ENCODE data around the gene SUCLG2. TPM values are rescaled to one million over a fixed set of nuclear protein-coding genes. Genes with fewer than 3 reads are reported as not detected.

The SUCLG2 gene
- total RNA-seq, 1 experiment from 2014 or later, result 49.0 TPM

GRCh38 chr3:67402873-67403272 lies 251.5 kb downstream of the SUCLG2 start:
- DNase-seq (ENCODE audit: extremely low read depth, low read depth), result no peak

DNA sequence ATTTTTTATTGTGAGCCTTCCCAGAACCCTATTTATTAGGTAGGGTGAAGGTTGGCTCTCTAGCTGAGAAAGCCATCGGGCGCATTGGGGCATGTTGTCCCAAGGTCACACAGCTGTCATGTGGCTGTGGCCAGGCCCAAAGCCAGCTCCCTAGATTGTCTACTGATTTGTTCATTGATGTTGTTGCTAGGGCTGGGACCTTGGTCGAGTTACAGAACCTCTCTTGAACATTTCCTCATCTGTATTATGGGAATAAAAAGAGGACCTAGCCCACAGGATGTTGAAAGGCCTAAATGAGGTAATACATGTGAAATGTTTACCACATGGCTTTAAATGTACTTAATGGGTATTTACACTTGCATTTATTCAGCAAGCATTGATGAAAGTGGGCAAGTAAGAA lies 252.5 kb downstream of the SUCLG2 start:
- no peak for DNase-seq (ENCODE audit: extremely low read depth, low read depth)

DNA sequence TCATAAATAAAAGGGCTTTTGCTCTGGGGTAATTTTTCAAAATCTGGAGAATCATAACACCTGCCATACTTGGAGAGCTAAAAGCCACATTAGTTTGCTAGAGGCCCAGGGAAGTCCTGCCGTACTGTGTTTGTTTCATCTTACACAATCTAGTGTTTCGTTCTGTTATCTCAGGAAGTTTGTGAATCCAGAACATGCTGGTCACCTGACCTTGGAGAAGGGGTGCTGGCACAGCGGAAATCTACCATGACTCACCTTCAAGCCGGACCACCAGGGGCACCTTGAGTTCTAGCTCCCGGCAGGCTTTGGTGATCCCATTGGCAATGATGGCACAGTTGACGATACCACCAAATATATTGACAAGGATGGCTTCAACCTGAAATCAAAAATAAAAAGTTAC lies 253.9 kb downstream of the SUCLG2 start:
- DNase-seq (ENCODE audit: extremely low read depth, low read depth), result no peak

DNA sequence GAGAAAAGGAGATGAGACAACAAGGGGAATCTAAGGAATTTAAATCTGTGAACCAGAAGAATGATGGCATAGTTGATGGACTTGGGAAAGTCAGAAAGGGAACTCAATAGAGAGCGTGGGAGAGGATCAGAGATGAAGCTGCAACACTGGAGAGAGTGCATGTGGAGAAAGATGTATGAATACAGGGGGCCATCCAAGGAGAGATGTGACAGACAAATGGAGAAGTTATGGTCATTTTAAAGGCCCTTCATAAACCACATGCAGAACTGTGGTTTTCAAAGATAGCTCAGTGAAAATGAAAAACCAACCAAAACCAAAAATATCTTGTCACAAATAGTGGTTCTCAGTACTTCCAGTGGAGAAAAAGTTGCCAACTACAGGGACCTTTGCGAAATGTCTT lies 265.2 kb downstream of the SUCLG2 start:
- DNase-seq (ENCODE audit: extremely low read depth, low read depth), result no peak

DNA sequence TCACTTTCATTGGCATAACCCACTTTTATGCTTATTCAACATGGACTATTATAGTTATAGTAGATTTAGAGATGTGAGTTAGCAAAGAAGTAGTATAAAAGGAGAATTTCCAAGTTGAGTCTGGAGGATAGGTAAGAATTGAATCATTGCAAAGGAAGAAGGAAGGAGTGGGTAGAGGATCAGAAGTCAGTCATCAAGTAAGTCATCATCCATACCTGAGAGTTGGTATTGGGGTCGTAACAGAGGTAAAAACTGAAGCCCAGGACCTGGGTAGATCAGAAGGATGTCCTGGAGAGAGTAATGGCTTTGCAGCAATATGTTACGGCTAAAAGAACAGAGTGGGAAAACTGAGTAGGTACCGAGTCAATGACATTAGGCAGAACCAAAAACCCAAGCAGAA lies 265.7 kb downstream of the SUCLG2 start:
- no peak for DNase-seq (ENCODE audit: extremely low read depth, low read depth)

DNA sequence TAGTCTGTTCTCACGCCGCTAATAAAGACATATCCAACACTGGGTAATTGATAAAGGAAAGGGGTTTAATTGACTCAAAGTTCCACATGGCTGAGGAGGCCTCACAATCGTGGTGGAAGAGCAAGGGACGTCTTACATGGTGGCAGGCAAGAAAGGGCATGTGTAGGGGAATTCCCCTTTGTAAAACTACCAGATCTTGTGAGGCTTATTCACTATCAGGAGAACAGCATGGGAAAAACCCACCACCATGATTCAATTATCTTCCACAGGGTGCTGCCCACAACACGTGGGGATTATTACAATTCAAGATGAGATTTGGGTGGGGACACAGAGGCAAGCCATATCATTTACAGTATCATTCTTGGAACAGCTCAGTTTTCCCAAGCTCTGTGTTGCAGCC lies 268.0 kb downstream of the SUCLG2 start:
- DNase-seq (ENCODE audit: extremely low read depth, low read depth), result no peak

- peak; percentile 26 for DNase-seq (ENCODE audit: extremely low read depth, low read depth)
Measured at GRCh38 chr3:67384760-67385397, 269.5 kb downstream of the SUCLG2 start.

DNA sequence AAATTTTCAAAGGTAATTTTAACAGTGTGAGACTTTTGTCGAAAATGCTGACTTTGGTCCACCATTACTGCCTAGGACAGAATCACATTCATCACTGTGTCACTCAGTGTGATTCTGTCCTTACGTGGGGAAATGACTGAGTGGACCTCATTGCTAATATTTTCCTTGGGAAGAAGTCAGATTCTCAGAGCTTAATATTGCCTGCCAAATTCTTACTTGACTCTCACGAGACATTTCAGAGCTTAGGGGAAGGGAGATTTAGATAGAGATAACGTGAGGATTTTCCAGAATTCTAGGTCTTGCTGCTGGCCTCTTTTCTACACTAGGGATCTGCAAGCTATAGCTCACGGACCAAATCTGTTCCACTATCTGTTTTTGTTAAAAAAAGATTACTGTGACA lies 270.4 kb downstream of the SUCLG2 start:
- DNase-seq (ENCODE audit: extremely low read depth, low read depth), result no peak

DNA sequence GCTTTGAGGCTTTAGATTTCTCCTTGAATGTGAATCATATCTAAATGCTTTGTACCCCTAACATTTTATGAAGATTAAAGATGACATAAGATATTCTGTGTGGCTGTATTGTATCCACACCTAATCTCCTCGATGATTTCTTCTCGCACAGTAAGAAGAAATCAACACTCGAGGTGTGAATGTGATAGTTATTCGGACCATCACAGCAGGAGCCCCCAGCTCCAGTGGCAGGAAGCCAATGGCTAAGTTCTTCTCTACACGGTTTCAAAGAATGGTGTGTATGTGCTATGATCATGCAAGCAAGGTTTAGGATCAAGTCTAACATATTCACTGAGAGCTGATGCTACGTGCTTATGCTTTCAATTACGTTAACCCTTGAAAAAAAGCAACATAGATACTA lies 271.0 kb downstream of the SUCLG2 start:
- DNase-seq (ENCODE audit: extremely low read depth, low read depth), result no peak

DNA sequence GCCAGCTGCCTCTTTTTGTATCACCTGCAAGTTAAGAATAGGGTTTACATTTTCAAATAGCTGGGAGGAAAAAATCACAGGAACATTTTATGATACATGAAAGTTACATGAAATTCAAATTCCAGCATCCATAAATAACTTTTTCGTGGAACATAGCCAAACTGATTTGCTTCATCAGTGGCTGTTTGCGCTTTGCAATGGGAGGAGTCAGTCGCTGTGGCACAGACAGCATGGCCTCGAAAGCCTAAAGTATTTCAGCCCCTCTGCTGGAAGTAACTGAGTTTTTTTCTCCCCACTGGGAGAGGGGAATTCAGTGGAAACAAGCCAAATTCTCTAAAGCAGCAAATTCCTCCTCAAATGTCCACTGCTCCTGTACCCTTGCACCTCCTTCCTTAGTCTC lies 271.9 kb downstream of the SUCLG2 start:
- no peak for DNase-seq (ENCODE audit: extremely low read depth, low read depth)

DNA sequence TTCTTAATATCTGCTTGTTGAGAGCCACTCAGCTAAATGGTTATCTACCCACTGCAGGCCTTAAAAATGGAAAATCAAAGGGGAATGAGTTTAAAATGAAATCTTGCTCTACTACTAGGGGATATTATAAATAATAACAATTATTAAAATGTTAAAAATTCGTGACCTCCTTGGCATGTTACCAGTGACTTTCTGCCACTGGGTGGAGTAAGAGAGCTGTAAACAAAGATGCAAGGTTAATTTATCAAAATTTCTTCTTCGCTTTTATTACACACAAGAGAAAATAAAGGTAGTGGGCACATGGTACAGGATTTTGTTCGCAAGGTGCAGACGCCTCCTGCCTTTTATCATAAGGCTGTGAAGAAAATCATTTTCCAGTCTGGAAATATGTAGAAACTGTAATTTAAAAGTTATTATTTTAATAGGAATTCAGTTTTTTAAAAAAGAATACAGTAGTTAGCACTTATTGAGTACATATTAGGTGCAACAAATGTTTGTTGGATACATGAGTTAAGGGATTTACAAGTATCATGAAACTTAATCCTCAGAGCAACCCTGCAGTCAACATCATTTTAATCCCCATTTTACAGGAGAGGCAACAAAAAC lies 272.6 kb downstream of the SUCLG2 start:
- no peak for DNase-seq (ENCODE audit: extremely low read depth, low read depth)

- no peak for DNase-seq (ENCODE audit: extremely low read depth, low read depth)
Measured at GRCh38 chr3:67380118-67380517, 274.3 kb downstream of the SUCLG2 start.

- no peak for DNase-seq (ENCODE audit: extremely low read depth, low read depth)
Measured at GRCh38 chr3:67377299-67377698, 277.1 kb downstream of the SUCLG2 start.

GRCh38 chr3:67376416-67376815 lies 278.0 kb downstream of the SUCLG2 start:
- DNase-seq (ENCODE audit: extremely low read depth, low read depth), result no peak

- DNase-seq (ENCODE audit: extremely low read depth, low read depth), result no peak
Measured at GRCh38 chr3:67375976-67376375, 278.4 kb downstream of the SUCLG2 start.

DNA sequence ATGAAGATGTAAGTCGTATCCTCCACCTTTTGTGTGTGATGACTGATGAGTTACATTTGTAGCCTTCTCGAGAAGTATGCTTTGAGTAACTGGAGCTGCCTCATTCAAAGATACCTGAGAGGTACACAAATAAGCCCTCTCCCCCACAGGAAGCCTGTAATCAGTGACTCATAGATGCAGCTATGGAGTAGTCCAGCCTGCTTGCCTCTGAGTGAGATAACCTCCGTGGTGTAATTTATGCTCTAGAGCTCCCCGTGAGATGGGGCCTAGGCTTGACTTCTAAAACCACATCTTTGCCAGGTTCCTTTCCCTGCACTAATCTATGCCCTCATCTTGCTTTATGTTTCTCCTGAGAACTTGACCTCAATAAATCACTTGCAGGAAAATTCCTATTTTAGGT lies 291.7 kb downstream of the SUCLG2 start:
- DNase-seq (ENCODE audit: extremely low read depth, low read depth), result no peak

DNA sequence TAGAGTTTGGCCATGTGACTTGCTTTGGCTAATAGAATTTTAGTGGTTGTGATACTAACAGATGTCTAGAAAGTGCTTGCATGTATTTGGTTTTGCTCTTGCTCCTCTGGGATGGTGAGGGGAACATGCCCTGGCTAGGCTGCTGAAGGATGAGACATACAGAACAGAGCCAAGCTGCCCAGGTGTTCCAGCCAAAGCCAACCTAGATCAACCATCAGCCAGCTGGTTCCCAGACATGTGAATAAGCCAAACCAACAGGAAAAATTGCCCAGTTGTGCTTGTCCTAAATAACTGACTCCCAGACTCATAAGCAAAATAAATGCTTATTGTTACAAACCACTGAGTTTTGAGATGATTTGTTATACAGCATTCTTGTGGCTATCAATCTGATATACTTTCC lies 292.6 kb downstream of the SUCLG2 start:
- no peak for DNase-seq (ENCODE audit: extremely low read depth, low read depth)

DNA sequence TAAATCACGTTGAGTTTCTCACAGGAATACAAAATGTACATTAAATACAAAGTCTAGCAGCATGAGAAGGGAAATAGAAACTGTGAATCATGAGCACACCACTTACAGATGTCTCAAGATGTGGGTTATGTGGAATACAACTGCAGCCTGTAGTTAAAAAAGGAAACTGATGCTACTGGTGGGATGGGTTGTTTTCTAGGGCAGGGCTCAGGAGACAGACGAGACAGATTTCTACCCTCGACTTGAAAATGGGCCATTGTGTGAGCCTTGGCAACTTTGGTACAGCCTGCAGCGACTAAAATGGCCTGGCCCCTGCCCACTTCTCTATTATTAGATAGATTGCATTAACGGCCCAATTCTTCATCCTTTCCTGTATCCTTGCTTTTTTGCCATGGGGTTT lies 293.1 kb downstream of the SUCLG2 start:
- no peak for DNase-seq (ENCODE audit: extremely low read depth, low read depth)

DNA sequence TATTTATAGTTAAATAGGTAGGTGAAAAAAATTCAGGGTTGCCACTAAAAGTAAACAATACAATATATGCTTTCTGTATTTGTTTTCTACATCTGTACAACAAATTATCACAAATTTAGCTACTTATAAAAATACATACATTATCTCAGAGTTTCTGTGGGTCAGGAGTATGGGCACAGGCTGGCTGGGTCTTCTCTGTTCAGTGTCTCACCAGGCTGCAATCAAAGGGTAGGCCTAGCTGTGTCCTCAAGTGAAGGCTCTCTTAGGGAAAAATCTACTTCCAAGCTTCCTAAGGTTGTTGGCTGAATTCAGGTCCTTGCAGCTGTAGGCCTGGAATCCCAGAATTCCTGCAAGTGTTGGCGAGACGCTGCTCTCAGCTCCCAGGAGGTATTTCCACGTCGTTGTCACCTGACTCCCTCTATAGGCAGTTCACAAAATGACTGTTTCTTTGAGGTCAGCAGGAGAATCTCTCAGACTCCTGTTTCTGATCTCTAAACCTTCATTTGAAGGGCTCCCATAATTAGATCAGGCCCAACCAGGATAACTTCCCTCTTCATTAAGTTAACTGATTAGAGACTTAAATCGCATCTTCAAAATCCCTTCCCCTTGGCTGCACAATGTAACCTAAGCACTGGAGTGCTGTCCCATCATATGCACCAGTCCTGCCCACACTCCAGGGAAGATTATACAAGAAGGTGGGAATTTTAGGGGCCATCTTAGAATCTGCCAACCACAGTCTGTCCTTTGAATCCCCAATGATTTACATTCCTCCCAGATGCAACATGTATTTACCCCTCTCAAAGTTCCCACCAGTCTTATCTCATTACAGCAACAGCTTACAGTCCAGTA lies 296.6 kb downstream of the SUCLG2 start:
- peak; percentile 26 for DNase-seq (ENCODE audit: extremely low read depth, low read depth)

DNA sequence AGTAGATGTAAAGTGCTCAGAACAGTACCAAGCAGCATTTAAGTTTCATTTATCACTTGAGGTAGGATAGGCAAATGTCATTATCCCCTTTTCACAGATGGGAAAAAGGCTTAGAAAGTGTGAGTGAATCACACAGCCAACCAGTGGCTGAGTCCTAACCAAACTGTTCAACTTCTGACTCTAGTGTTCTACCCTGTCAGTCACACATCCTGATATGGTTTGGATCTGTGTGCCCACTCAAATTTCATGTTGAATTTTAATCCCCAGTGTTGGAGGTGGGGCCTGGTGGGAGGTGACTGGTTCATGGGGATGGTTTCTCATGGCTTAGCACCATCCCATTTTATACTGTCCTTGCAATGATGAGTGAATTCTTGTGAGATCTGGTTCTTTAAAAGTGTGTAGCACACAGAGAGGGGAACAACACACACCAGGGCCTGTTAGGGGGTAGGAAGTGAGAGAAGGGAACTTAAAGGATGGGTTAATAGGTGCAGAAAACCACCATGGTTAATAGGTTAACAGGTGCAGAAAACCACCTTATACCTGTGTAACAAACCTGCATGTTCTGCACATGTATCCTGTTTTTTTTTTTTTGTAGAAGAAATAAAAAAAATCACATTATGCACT lies 304.7 kb downstream of the SUCLG2 start:
- no peak for DNase-seq (ENCODE audit: extremely low read depth, low read depth)

DNA sequence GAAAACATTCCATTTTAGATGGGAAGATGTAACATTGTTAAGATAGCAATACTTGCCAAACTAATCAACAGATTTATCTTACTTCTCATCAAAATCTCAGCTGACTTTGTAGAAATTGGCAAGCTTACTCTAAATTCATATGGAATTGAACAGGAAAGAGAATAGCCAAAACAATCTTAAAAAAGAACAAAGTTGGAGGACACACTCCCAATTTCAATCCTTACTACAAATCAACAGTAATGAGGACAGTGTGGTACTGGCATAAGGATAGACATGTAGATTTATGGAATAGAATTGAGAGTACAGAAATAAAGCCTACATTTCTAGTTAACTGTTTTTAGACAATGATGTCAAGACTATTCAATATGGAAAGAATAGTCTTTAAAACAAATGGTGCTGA lies 308.3 kb downstream of the SUCLG2 start:
- DNase-seq (ENCODE audit: extremely low read depth, low read depth), result no peak

- no peak for DNase-seq (ENCODE audit: extremely low read depth, low read depth)
Measured at GRCh38 chr3:67335813-67336212, 318.6 kb downstream of the SUCLG2 start.
